ENCODE measurements around the gene SELENOW. TPM values are rescaled to one million over a fixed set of nuclear protein-coding genes. Genes with fewer than 3 reads are reported as not detected.

SELENOW gene
- total RNA-seq (100 to 1,000 TPM; 319 to 453 TPM), polyA plus RNA-seq (1,000 to 10,000 TPM; 1,063 to 1,551 TPM)
- long read RNA-seq, donor 1, transcript SELENOW-215 (1 exons, 2,503 nt) = minor isoform, 18 of 167 reads
- long read RNA-seq, donor 1, transcript SELENOW-212 (6 exons, 888 nt) = major isoform, 136 of 167 reads
- long read RNA-seq, donor 1, partial matches to known transcripts = 0 of 167 reads
- long read RNA-seq, donor 1, other reads (novel, unspliced or antisense) = 8 of 167 reads
- long read RNA-seq, donor 2, transcript SELENOW-215 (1 exons, 2,503 nt) = major isoform, 78 of 160 reads
- long read RNA-seq, donor 2, transcript SELENOW-212 (6 exons, 888 nt) = minor isoform, 72 of 160 reads
- long read RNA-seq, donor 2, partial matches to known transcripts = 2 of 160 reads
- long read RNA-seq, donor 2, other reads (novel, unspliced or antisense) = 3 of 160 reads

- Histone ChIP-seq H3K27me3 (ENCODE audit: control insufficient read depth in 1 of 2, insufficient read depth in 2 of 2, low read length in 1 of 2) (peaks cover 0 to 1% of the 10 kb centered on the region in 2 donors), H3K9me3 (ENCODE audit: control insufficient read depth, low read length) (no peaks in the 10 kb centered on the region), H3K27ac (ENCODE audit: low read depth in 1 of 2, low read length in 2 of 2) (peak within 1 kb of the TSS; percentile 93 to 94), H3K36me3 (ENCODE audit: control insufficient read depth in 1 of 2, insufficient read depth in 2 of 2, low read length in 1 of 2) (peaks cover 0 to 5% of the 10 kb centered on the region in 2 donors), H3K4me1 (ENCODE audit: control insufficient read depth in 1 of 2, insufficient read depth in 2 of 2, low read length in 2 of 2) (peaks cover 0 to 2% of the 10 kb centered on the region in 2 donors), H3K4me3 (ENCODE audit: low read length in 2 of 2) (peak within 1 kb of the TSS; percentile 71 to 95)
- intact Hi-C loops (cut with DNase I) = no loop called here
- peak; percentile 85 to 93 for DNase-seq
- 1% methylated on average over 61 to 65 of the region's 65 CpGs for WGBS, 2 donors
- peak; percentile 92 for ATAC-seq (ENCODE audit: low FRiP score)
Measured at GRCh38 chr19:47778049-47778953, at the start of gene SELENOW. TSS of gene SELENOW (plus strand) at chr19:47778703. CDS start at chr19:47778786, 83 bp downstream.

GRCh38 chr19:47729468-47729798, 49.1 kb upstream of the SELENOW start:
- Histone ChIP-seq H3K4me3 (ENCODE audit: low read length in 2 of 2) (no peak overlapping the region), H3K9me3 (ENCODE audit: control insufficient read depth, low read length) (no peaks in the 10 kb centered on the region), H3K27ac (ENCODE audit: low read depth in 1 of 2, low read length in 2 of 2) (peak overlapping the region; percentile 71 to 89), H3K27me3 (ENCODE audit: control insufficient read depth in 1 of 2, insufficient read depth in 2 of 2, low read length in 1 of 2) (no peaks in the 10 kb centered on the region), H3K36me3 (ENCODE audit: control insufficient read depth in 1 of 2, insufficient read depth in 2 of 2, low read length in 1 of 2) (peaks cover 0 to 6% of the 10 kb centered on the region in 2 donors), H3K4me1 (ENCODE audit: control insufficient read depth in 1 of 2, insufficient read depth in 2 of 2, low read length in 2 of 2) (no peaks in the 10 kb centered on the region)
- ATAC-seq (ENCODE audit: low FRiP score) (peak; percentile 93), DNase-seq (peak; percentile 88 to 93)
- intact Hi-C loops (cut with DNase I) = no loop called here
- WGBS, 2 donors = 0 to 1% methylated on average over 8 to 9 of the region's 9 CpGs

GRCh38 chr19:47729799-47730520, 48.5 kb upstream of the SELENOW start:
- peak; percentile 77 to 90 for DNase-seq
- no peaks in the 10 kb centered on the region for H3K9me3 ChIP-seq (ENCODE audit: control insufficient read depth, low read length)
- no peaks in the 10 kb centered on the region for H3K27me3 ChIP-seq (ENCODE audit: control insufficient read depth in 1 of 2, insufficient read depth in 2 of 2, low read length in 1 of 2)
- H3K36me3 ChIP-seq (ENCODE audit: control insufficient read depth in 1 of 2, insufficient read depth in 2 of 2, low read length in 1 of 2) = peaks cover 0 to 6% of the 10 kb centered on the region in 2 donors
- intact Hi-C loops (cut with DNase I) = no loop called here
- peak overlapping the region in 1 of 2 donors; percentile 32 for H3K4me3 ChIP-seq (ENCODE audit: low read length in 2 of 2)
- no peaks in the 10 kb centered on the region for H3K4me1 ChIP-seq (ENCODE audit: control insufficient read depth in 1 of 2, insufficient read depth in 2 of 2, low read length in 2 of 2)
- ATAC-seq (ENCODE audit: low FRiP score) = peak; percentile 86
- H3K27ac ChIP-seq (ENCODE audit: low read depth in 1 of 2, low read length in 2 of 2) = peak overlapping the region; percentile 71 to 89
- 17% methylated on average over 29 to 30 of the region's 30 CpGs for WGBS, 2 donors

DNA sequence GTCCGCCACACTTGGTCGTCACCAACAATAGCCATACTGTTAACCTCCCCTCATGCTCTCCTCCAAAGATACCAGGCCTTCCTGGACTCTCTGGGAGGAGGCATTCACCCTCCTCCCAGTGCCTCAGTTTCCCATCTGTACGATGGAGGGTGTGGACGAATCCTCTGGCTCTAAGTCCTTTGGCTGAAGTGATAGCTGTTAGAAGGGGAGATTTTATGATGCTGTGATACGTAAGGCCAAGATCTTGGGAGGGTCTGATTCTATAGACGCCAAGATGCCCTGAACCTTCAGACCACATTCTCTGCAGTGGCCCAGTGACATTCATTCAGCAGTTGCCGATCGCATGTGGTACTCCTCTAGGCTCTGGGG, 48.0 kb upstream of the SELENOW start:
- no peak for ATAC-seq (ENCODE audit: low FRiP score)
- intact Hi-C loops (cut with DNase I) = no loop called here
- DNase-seq = no peak
- Histone ChIP-seq H3K9me3 (ENCODE audit: control insufficient read depth, low read length) (no peaks in the 10 kb centered on the region), H3K27ac (ENCODE audit: low read depth in 1 of 2, low read length in 2 of 2) (peak overlapping the region in 1 of 2 donors; percentile 61), H3K27me3 (ENCODE audit: control insufficient read depth in 1 of 2, insufficient read depth in 2 of 2, low read length in 1 of 2) (no peaks in the 10 kb centered on the region), H3K4me3 (ENCODE audit: low read length in 2 of 2) (no peak overlapping the region), H3K4me1 (ENCODE audit: control insufficient read depth in 1 of 2, insufficient read depth in 2 of 2, low read length in 2 of 2) (no peaks in the 10 kb centered on the region), H3K36me3 (ENCODE audit: control insufficient read depth in 1 of 2, insufficient read depth in 2 of 2, low read length in 1 of 2) (peaks cover 0 to 6% of the 10 kb centered on the region in 2 donors)
- 89 to 91% methylated on average over 8 of the region's 8 CpGs for WGBS, 2 donors

DNA sequence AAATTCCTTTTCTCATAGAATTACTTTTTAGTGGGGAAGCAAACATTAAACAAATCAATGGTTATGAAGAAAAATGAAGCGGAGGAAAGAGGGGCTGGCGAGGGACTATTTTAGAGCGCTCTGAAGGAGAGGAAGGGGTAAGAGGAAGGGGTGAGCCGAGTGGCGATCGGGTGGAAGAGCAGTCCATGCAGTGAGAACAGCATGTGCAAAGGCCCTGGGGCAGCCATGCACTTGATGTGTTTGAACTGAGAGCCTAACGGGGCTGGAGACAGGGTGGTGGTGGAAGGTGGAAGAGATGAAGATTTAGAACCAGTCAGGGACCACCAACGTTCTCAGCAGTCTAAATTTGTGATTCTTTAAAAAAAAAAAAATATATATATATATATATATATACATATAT, 47.6 kb upstream of the SELENOW start:
- ATAC-seq (ENCODE audit: low FRiP score) (no peak), DNase-seq (no peak)
- H3K9me3 ChIP-seq (ENCODE audit: control insufficient read depth, low read length) = no peaks in the 10 kb centered on the region
- H3K36me3 ChIP-seq (ENCODE audit: control insufficient read depth in 1 of 2, insufficient read depth in 2 of 2, low read length in 1 of 2) = peaks cover 0 to 3% of the 10 kb centered on the region in 2 donors
- no peak overlapping the region for H3K4me3 ChIP-seq (ENCODE audit: low read length in 2 of 2)
- intact Hi-C loops (cut with DNase I) = no loop called here
- WGBS, 2 donors = 91 to 93% methylated on average over 8 of the region's 8 CpGs
- peak overlapping the region in 1 of 2 donors; percentile 32 for H3K27ac ChIP-seq (ENCODE audit: low read depth in 1 of 2, low read length in 2 of 2)
- no peaks in the 10 kb centered on the region for H3K4me1 ChIP-seq (ENCODE audit: control insufficient read depth in 1 of 2, insufficient read depth in 2 of 2, low read length in 2 of 2)
- H3K27me3 ChIP-seq (ENCODE audit: control insufficient read depth in 1 of 2, insufficient read depth in 2 of 2, low read length in 1 of 2) = no peaks in the 10 kb centered on the region

GRCh38 chr19:47735131-47735530, 43.4 kb upstream of the SELENOW start:
- H3K4me3 ChIP-seq (ENCODE audit: low read length in 2 of 2) = no peak overlapping the region
- ATAC-seq (ENCODE audit: low FRiP score) (no peak), DNase-seq (no peak)
- 84 to 88% methylated on average over 4 of the region's 4 CpGs for WGBS, 2 donors
- intact Hi-C loops (cut with DNase I) = no loop called here
- H3K9me3 ChIP-seq (ENCODE audit: control insufficient read depth, low read length) = no peaks in the 10 kb centered on the region
- no peak overlapping the region for H3K27ac ChIP-seq (ENCODE audit: low read depth in 1 of 2, low read length in 2 of 2)
- peaks cover 2 to 7% of the 10 kb centered on the region in 2 donors for H3K36me3 ChIP-seq (ENCODE audit: control insufficient read depth in 1 of 2, insufficient read depth in 2 of 2, low read length in 1 of 2)
- H3K4me1 ChIP-seq (ENCODE audit: control insufficient read depth in 1 of 2, insufficient read depth in 2 of 2, low read length in 2 of 2) = no peaks in the 10 kb centered on the region
- no peaks in the 10 kb centered on the region for H3K27me3 ChIP-seq (ENCODE audit: control insufficient read depth in 1 of 2, insufficient read depth in 2 of 2, low read length in 1 of 2)

DNA sequence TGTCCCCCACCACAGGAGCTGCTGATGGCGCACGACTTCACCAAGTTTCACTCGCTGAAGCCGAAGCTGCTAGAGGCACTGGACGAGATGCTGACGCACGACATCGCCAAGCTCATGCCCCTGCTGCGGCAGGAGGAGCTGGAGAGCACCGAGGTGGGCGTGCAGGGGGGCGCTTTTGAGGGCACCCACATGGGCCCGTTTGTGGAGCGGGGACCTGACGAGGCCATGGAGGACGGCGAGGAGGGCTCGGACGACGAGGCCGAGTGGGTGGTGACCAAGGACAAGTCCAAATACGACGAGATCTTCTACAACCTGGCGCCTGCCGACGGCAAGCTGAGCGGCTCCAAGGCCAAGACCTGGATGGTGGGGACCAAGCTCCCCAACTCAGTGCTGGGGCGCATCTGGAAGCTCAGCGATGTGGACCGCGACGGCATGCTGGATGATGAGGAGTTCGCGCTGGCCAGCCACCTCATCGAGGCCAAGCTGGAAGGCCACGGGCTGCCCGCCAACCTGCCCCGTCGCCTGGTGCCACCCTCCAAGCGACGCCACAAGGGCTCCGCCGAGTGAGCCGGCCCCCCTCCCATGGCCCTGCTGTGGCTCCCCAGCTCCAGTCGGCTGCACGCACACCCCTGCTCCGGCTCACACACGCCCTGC, 37.5 kb upstream of the SELENOW start:
- no peak for ATAC-seq (ENCODE audit: low FRiP score)
- H3K4me3 ChIP-seq (ENCODE audit: low read length in 2 of 2) = no peak overlapping the region
- WGBS, 2 donors = 90 to 92% methylated on average over 42 to 48 of the region's 48 CpGs
- peak; percentile 49 to 75 for DNase-seq
- no peaks in the 10 kb centered on the region for H3K27me3 ChIP-seq (ENCODE audit: control insufficient read depth in 1 of 2, insufficient read depth in 2 of 2, low read length in 1 of 2)
- no peaks in the 10 kb centered on the region for H3K9me3 ChIP-seq (ENCODE audit: control insufficient read depth, low read length)
- H3K4me1 ChIP-seq (ENCODE audit: control insufficient read depth in 1 of 2, insufficient read depth in 2 of 2, low read length in 2 of 2) = no peaks in the 10 kb centered on the region
- intact Hi-C loops (cut with DNase I) = no loop called here
- H3K27ac ChIP-seq (ENCODE audit: low read depth in 1 of 2, low read length in 2 of 2) = no peak overlapping the region
- peaks cover 4 to 8% of the 10 kb centered on the region in 2 donors for H3K36me3 ChIP-seq (ENCODE audit: control insufficient read depth in 1 of 2, insufficient read depth in 2 of 2, low read length in 1 of 2)

All from aorta (tissue), 5 donors.